KMS-11 (cell line): ENCODE measurements around the gene VEGFB.

ENCODE experiments used
- H2AFZ ChIP-seq: fragments of 200-600 bp; sonication (generic); 2 replicates; pipeline ENCODE4 v1.6.1; 2016; ENCODE audit warnings: antibody characterized with exemption, mixed run types, low read depth
- H3K27ac ChIP-seq: fragments of 200-600 bp; sonication (generic); 2 replicates; pipeline ENCODE4 v1.6.1; 2016; ENCODE audit warnings: mild to moderate bottlenecking, mixed run types
- H3K27me3 ChIP-seq: fragments of 200-600 bp; sonication (generic); 2 replicates; pipeline ENCODE4 v1.6.1; 2017; ENCODE audit warnings: mild to moderate bottlenecking, low read depth, mixed run types, moderate library complexity; ENCODE audit not compliant: insufficient read depth
- H3K36me3 ChIP-seq: fragments of 200-600 bp; sonication (generic); 2 replicates; pipeline ENCODE4 v1.6.1; 2017; ENCODE audit warnings: mild to moderate bottlenecking, mixed run types; ENCODE audit not compliant: insufficient read depth
- H3K4me1 ChIP-seq: fragments of 200-600 bp; sonication (generic); 2 replicates; pipeline ENCODE4 v1.6.1; 2016; ENCODE audit warnings: mild to moderate bottlenecking, low read depth, mixed run types; ENCODE audit not compliant: poor library complexity, severe bottlenecking
- H3K4me2 ChIP-seq: fragments of 200-600 bp; sonication (generic); 2 replicates; pipeline ENCODE4 v1.7.0; 2016; ENCODE audit warnings: mild to moderate bottlenecking, mixed run types
- H3K4me3 ChIP-seq: fragments of 200-600 bp; sonication (generic); IDR thresholded peaks from 2 replicates; pipeline ENCODE4 v1.6.1; 2017; ENCODE audit warnings: low read depth, low read length, mixed read lengths; ENCODE audit not compliant: insufficient read depth
- H3K79me2 ChIP-seq: fragments of 200-600 bp; sonication (generic); 2 replicates; pipeline ENCODE4 v1.6.1; 2016; ENCODE audit warnings: low read depth, mixed run types; ENCODE audit not compliant: insufficient read depth
- H3K9ac ChIP-seq: fragments of 200-600 bp; sonication (generic); 2 replicates; pipeline ENCODE4 v1.6.1; 2016; ENCODE audit warnings: mild to moderate bottlenecking, mixed run types
- H4K20me1 ChIP-seq: fragments of 200-600 bp; sonication (generic); 2 replicates; pipeline ENCODE4 v1.6.1; 2016; ENCODE audit warnings: mild to moderate bottlenecking, mixed run types; ENCODE audit not compliant: insufficient read depth
- CTCF ChIP-seq: fragments of 200-600 bp; sonication (generic); conservative IDR thresholded peaks from 2 replicates; pipeline ENCODE4 v1.6.1; 2017; ENCODE audit warnings: low read depth, mild to moderate bottlenecking, antibody characterized with exemption, low read length, moderate library complexity, mixed read lengths

Gene VEGFB

GRCh38 chr11:64263947-64264317 is 29.5 kb downstream of the VEGFB start:
- no peak for TF ChIP-seq CTCF
- Histone ChIP-seq H3K4me2 (no peak overlapping the region), H3K27ac (no peak overlapping the region), H3K4me1 (peaks cover 9% of the 10 kb centered on the region), H2AFZ (no peak overlapping the region), H4K20me1 (no peaks in the 10 kb centered on the region), H3K79me2 (no peaks in the 10 kb centered on the region), H3K36me3 (no peaks in the 10 kb centered on the region), H3K27me3 (no peaks in the 10 kb centered on the region), H3K4me3 (no peak overlapping the region), H3K9ac (no peak overlapping the region)

GRCh38 chr11:64264371-64264852 is 30.0 kb downstream of the VEGFB start:
- no peaks in the 10 kb centered on the region for H4K20me1 ChIP-seq
- no peak overlapping the region for H2AFZ ChIP-seq
- peaks cover 9% of the 10 kb centered on the region for H3K4me1 ChIP-seq
- no peaks in the 10 kb centered on the region for H3K27me3 ChIP-seq
- no peak overlapping the region for H3K4me2 ChIP-seq
- no peaks in the 10 kb centered on the region for H3K36me3 ChIP-seq
- H3K4me3 ChIP-seq = no peak overlapping the region
- no peaks in the 10 kb centered on the region for H3K79me2 ChIP-seq
- H3K9ac ChIP-seq = no peak overlapping the region
- H3K27ac ChIP-seq = no peak overlapping the region
- no peak for TF ChIP-seq CTCF

GRCh38 chr11:64265176-64266160 is 31.1 kb downstream of the VEGFB start:
- Histone ChIP-seq H3K4me2 (no peak overlapping the region), H3K9ac (no peak overlapping the region), H3K4me3 (no peak overlapping the region), H2AFZ (no peak overlapping the region), H3K27me3 (no peaks in the 10 kb centered on the region), H3K4me1 (peaks cover 9% of the 10 kb centered on the region), H4K20me1 (no peaks in the 10 kb centered on the region), H3K36me3 (no peaks in the 10 kb centered on the region), H3K79me2 (no peaks in the 10 kb centered on the region), H3K27ac (no peak overlapping the region)
- TF ChIP-seq CTCF = no peak

GRCh38 chr11:64266339-64266738 is 32.0 kb downstream of the VEGFB start:
- no peaks in the 10 kb centered on the region for H3K79me2 ChIP-seq
- H3K4me2 ChIP-seq = no peak overlapping the region
- no peak for TF ChIP-seq CTCF
- H3K36me3 ChIP-seq = no peaks in the 10 kb centered on the region
- H3K27me3 ChIP-seq = no peaks in the 10 kb centered on the region
- no peak overlapping the region for H3K27ac ChIP-seq
- H3K4me3 ChIP-seq = no peak overlapping the region
- no peak overlapping the region for H3K9ac ChIP-seq
- peaks cover 9% of the 10 kb centered on the region for H3K4me1 ChIP-seq
- H2AFZ ChIP-seq = no peak overlapping the region
- H4K20me1 ChIP-seq = no peaks in the 10 kb centered on the region
